ENCODE data around the gene TBCE. TPM values are rescaled to one million over a fixed set of nuclear protein-coding genes. Genes with fewer than 3 reads are reported as not detected.

Gene TBCE
- total and polyA plus RNA-seq, 2 donors (not counting 1 experiment from before 2014, with no cell fraction given) = 15.2 to 22.1 TPM

DNA sequence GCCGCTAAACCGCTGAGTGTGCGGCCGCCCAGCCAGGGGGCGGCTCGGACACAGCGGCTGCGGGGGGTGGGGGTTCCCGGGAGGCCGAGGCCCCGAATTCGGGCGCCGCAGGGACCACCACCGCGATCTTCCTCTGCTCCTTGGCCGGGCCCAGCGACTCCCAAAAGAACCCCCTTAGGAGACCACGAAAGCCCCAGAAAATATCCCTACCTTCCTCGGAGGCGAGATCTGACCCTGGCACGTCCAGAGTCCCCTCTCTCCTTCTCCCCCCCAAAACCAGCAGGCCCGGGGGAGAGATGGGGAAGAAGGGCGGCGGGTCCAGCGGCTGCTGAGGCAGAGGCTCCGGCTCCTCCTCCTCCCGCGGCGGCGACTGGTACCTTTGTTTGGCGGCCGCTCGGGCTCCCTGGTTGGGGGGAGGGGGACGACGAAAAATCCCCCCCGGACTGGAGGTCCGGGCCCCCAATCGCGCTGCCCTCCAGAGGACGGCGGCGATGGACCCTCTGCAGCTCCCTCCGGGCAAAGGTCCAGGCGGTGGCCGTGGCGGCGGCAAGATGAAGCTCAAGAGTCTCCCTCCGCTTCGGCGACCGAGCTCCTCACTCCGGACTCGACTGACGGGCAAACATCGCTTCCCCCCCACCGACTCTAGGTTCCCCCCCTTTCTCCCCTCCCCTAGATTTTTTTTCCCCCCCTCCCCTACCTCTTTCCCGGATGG, 39.5 kb upstream of the TBCE start, which contains the start of gene ARID4B:
Gene ARID4B, minus strand, starts transcription at position 621 of the 712 bp plus-strand sequence. CDS start 1,260 bp downstream, outside the sequence.
- ATAC-seq (ENCODE audit: low read depth) (peak; percentile 4), DNase-seq (no peak)
- Mint-ChIP-seq H3K9me3 (ENCODE audit: insufficient read depth) (no peaks in the 10 kb centered on the region), H3K27ac (peak within 1 kb of the TSS; percentile 98), H3K4me3 (peak within 1 kb of the TSS; percentile 99), H3K27me3 (no peaks in the 10 kb centered on the region), H3K4me1 (peaks cover 50% of the 10 kb centered on the region)
- CTCF ChIA-PET = interaction anchor here (1.0 to 2.7 kb wide), 2 partner anchors 40 to 89 kb away, joined by 3 to 8 read pairs; partner anchors contain the start of gene TBCE
- Histone ChIP-seq H3K36me3 (replicated peaks in 1 of 2; ENCODE audit: control extremely low read depth in 1 of 2, control insufficient read depth in 1 of 2, extremely low read depth in 1 of 2, insufficient read depth in 2 of 2, low read length in 1 of 2) (peaks cover 0 to 1% of the 10 kb centered on the region in 2 experiments), H3K4me3 (ENCODE audit: control extremely low read depth in 1 of 5, extremely low read depth in 1 of 5, insufficient read depth in 1 of 5, low read depth in 2 of 5, low read length in 4 of 5) (peak within 1 kb of the TSS; percentile 89 to 99 (median 99)), H3K9ac (ENCODE audit: low read length) (peak within 1 kb of the TSS; percentile 96), H4K20me1 (ENCODE audit: control insufficient read depth, insufficient read depth, low read length, poor library complexity, severe bottlenecking) (peaks cover 61% of the 10 kb centered on the region), H3K79me2 (ENCODE audit: control insufficient read depth, insufficient read depth, low read length) (peaks cover 89% of the 10 kb centered on the region), H3K4me2 (replicated peaks; ENCODE audit: low read depth, low read length, poor library complexity, severe bottlenecking) (peak within 1 kb of the TSS; percentile 85), H2AFZ (ENCODE audit: insufficient read depth, low read depth, low read length, poor library complexity, severe bottlenecking) (peak within 1 kb of the TSS; percentile 90), H3K27ac (ENCODE audit: low read length in 2 of 2) (peak within 1 kb of the TSS; percentile 89 to 98), H3K9me3 (ENCODE audit: control extremely low read depth in 1 of 3, control insufficient read depth in 2 of 3, insufficient read depth in 1 of 3, low read length in 2 of 3) (no peaks in the 10 kb centered on the region), H3K4me1 (ENCODE audit: control insufficient read depth in 2 of 2, insufficient read depth in 2 of 2, low read length in 2 of 2) (peaks cover 38 to 63% of the 10 kb centered on the region in 2 donors), H3K27me3 (replicated peaks in 1 of 4; ENCODE audit: control extremely low read depth in 1 of 4, control insufficient read depth in 3 of 4, insufficient read depth in 4 of 4, low read length in 3 of 4) (no peaks in the 10 kb centered on the region)
- POLR2A ChIA-PET = interaction anchor here (0.6 to 1.4 kb wide), 6 partner anchors 14 to 839 kb away, joined by 3 to 6 read pairs (median 3); partner anchors contain the start of gene RBM34
- under 1% methylated on average over 54 of the region's 58 CpGs for WGBS (ENCODE audit: insufficient coverage)
- TF ChIP-seq, protein P1, sequence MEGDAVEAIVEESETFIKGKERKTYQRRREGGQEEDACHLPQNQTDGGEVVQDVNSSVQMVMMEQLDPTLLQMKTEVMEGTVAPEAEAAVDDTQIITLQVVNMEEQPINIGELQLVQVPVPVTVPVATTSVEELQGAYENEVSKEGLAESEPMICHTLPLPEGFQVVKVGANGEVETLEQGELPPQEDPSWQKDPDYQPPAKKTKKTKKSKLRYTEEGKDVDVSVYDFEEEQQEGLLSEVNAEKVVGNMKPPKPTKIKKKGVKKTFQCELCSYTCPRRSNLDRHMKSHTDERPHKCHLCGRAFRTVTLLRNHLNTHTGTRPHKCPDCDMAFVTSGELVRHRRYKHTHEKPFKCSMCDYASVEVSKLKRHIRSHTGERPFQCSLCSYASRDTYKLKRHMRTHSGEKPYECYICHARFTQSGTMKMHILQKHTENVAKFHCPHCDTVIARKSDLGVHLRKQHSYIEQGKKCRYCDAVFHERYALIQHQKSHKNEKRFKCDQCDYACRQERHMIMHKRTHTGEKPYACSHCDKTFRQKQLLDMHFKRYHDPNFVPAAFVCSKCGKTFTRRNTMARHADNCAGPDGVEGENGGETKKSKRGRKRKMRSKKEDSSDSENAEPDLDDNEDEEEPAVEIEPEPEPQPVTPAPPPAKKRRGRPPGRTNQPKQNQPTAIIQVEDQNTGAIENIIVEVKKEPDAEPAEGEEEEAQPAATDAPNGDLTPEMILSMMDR (IDR thresholded peaks at IDR 0.05) = no peak
- TF ChIP-seq EZH2 (IDR thresholded peaks at IDR 0.05; ENCODE audit: borderline replicate concordance, insufficient read depth, low read depth, low read length, poor library complexity, severe bottlenecking) = no peak
- intact Hi-C loops (cut with micrococcal nuclease) = loop anchor here (1.0 to 10.0 kb wide), 10 partner anchors 40 to 1467 kb away; partner anchors contain the start of genes B3GALNT2, COA6, IRF2BP2 and LYST

Measured in B cell (primary cell).